G401 (cell line): Measurements from ENCODE around the gene BASP1. TPM values are rescaled to one million over a fixed set of nuclear protein-coding genes. Genes with fewer than 3 reads are reported as not detected.

Experiments used
- DNase-seq: peaks from one replicate; pipeline ENCODE4 v3.0.0-alpha.2; 2015; ENCODE audit warnings: low spot score
- in situ Hi-C: cut with HindIII; loops from 2 replicates; pipeline ENCODE4 v1.10.0; 2016; ENCODE audit warnings: low sequenced_read_pairs, mixed read lengths
- total RNA-seq: library from RNA; depleted of rRNA; stranded (reverse); fragments of >200 nt; shearing (Covaris generic); gene quantifications from 2 replicates; pipeline ENCODE4 v1.2.3, GENCODE V29; 2014

Gene BASP1
- total RNA-seq, 1 experiment from 2014 or later: not detected

DNA sequence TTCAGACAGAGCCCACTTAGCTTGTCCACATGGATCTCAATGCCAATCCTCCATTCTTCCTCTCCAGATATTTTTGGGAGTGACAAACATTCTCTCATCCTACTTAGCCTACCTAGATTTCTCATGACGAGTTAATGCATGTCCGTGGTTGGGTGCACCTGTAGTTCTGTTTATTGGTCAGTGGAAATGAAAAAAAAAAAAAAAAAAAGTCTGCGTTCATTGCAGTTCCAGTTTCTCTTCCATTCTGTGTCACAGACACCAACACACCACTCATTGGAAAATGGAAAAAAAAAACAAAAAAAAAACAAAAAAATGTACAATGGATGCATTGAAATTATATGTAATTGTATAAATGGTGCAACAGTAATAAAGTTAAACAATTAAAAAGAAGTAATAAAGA lies 59.0 kb downstream of the BASP1 start:
- in situ Hi-C loops: no loop called here
- no peak for DNase-seq

DNA sequence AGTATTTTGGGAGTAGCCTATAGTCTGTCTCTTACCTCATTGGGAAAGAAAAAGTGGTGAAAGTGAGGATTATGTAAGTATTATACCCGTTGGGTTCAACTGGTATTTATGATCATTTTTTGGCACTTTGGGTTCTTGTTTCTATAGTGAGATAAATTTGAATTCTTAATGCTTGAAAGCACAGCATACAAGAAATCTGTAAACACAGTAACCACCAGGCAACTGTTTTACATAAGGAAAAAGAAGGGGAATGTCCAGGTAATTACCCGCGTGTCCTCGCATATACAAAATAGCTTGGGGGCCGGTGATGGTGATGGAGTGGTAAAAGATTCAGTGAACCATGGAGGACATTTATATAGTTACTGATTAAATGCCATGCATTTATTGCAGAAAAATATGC lies 60.5 kb downstream of the BASP1 start:
- in situ Hi-C loops: no loop called here
- no peak for DNase-seq

DNA sequence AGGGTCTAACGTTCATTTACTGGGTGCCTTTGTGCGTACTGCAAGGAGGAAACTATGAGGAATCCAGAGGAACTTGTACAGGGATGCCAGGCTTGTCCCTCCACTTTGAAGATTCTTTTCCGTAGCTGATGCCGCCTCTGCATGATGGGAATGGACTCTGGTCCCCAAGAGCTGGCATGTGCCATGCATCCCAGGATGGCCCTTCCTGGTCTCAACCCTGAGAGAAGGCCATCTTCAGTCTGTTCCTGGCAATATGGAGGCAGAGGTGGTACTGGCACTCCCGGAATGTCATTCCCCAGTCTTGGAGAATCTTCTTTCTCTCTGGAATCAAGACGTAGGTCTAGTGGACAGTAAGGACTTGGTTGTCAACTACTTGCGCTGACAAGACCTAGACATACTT lies 61.5 kb downstream of the BASP1 start:
- in situ Hi-C loops: no loop called here
- DNase-seq: no peak

DNA sequence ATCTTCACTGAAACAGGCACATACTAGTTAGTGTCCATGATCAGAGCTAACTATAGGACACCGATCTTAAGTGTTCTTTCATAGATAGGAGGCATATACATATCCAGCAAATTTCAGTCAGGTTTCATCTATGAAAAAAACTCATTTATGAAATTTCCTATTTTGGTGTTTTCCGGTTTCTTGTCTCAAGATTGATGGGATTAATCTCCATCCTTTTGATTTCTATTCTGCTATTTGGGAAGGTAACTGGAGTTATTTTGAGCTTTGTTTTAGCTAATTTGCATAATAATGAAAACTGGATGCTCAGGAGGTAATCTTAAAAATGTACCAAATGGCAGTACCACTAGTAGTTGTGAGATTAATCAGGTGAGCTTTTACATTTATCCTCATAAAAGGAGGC lies 62.1 kb downstream of the BASP1 start:
- DNase-seq: no peak
- in situ Hi-C loops: no loop called here

DNA sequence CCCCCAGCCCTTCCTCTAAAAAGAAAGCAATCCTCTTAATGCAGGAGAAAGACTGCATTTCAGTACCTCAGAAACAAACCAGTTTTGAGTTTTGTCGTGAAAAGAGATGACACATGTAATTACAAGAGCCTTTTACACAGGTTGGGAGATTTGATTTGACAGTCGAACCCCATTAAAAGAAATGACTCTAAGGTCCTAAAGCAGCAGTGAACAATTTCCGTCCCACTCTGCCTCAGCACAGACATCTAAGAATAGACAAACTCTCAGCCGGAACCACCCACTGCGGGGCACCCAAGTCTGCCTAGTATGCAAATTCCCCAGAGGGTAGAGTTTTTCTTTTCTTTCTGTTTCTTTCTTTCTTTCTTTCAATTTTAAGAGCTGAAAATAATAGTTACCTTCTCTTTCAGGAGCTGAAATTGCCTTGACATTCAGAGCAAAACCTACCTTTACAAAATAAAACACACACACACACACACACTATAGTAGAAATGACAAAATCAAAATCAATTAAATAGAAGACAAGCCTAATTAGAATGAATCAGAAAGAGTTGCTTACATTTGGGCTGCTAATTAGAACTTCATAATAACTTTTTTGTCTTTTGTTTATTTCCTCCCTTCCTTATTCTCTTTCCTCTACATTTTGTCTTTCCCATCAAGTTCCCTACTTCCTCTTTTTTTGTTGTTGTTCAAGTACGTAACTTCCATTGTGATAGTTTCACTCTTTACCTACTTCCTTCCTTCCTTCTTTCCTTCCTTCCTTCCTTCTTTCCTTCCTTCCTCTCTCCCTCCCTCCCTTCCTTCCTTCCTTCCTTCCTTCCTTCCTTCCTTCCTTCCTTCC lies 65.1 kb downstream of the BASP1 start:
- in situ Hi-C loops: no loop called here
- DNase-seq: no peak

DNA sequence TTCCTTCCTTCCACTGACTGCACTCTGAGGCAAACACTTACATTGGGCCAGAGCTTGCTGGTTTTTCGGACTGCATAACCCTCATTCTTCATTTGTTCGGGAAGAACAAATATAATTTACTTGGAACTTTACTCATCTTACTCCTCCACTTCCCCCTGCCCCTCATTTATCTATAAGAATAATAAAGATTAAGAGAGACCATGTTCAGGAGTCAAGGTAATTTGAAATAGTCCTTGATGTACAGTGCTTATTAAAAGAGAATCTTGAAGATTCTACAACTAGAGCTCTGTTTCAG lies 65.6 kb downstream of the BASP1 start:
- no peak for DNase-seq
- in situ Hi-C loops: no loop called here

DNA sequence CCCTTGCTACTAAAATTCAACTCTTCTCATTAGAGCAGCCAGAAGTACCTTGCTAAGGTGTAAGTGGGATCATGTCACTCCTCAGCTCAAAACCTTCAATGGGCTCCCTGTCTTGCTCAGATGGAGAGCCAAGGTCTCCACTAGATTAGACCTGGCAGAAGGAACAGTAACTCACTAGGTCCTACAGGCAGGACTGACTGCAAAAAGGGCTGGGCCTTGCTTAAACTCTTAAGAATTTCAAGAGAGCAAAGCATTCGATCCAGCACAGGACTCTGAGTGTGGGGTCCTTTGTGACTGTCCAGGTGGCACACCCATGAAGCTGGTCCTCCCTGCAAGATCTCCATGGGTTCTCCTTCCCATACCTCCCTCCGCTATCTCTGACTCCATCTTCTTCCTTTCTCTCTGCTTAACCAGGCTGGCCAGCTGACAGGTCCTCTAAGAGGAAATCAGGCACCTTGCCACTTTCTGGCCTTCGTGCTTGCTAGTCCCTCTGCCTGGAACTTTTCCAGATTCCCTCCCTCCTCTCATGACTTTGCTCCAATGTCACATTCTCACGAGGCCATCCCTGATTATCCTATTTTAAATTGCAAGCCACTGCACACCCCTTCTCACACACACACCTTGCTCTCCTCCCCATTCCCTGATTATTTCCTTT lies 70.2 kb downstream of the BASP1 start:
- in situ Hi-C loops: no loop called here

DNA sequence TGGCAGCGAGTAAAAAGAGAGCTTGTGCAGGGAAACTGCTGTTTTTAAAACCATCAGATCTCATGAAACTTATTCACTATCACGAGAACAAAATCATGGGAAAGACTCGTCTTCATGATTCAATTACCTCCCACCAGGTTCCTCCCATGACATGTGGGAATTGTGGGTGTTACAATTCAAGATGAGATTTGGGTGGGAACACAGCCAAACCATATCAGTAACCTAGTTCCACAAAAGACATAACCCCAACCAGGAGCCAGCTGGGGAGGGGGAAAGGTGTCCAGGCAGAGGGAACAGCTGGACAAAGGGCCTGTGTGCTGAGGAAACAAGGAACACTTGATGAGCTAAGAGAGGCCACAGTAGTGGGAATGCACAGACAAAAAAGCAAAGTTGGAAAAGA lies 71.1 kb downstream of the BASP1 start:
- no peak for DNase-seq
- in situ Hi-C loops: no loop called here

More for the DNA sequence above, 70.2 kb downstream of the BASP1 start:
- DNase-seq: no peak

DNA sequence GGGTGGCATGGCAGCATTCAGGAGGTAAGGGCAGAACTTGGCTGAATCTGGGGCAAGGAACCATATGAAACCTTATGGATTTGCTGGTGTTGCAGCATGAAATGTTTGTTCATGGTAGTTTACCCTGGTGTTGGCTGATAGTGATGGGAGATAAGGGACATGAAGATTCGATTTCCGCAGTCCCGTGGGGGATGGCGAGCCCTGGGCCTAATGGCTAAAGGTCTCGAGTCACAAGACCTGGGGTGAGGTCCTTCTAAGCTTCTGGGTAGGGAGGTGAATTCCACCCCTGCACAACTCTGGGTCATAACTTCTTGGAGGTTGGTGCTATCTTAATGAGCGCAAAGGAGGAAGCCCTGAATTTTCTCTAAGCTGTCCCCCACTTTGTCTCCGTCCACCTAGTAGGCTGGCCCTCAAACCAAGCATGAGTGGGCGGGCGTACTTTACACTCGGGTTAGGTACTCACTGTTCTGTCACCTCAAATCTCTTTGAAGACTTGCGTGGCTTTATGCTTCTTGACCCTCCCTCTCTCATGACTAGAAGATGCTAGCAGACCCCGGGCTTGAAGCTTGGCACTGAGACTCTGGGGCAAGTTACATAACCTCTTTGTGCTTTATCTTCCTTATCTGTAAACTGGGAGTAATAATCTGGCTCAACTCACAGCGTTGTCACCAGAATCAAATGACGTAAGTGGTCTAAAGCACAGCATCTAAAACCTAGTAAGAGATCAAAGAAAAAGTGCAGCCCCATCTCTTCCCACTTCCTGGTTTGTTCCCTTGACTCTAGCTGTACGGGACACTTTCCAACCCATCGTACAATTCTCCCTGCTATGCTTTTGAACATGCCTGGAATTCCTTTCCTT lies 72.5 kb downstream of the BASP1 start:
- in situ Hi-C loops: no loop called here
- DNase-seq: no peak

DNA sequence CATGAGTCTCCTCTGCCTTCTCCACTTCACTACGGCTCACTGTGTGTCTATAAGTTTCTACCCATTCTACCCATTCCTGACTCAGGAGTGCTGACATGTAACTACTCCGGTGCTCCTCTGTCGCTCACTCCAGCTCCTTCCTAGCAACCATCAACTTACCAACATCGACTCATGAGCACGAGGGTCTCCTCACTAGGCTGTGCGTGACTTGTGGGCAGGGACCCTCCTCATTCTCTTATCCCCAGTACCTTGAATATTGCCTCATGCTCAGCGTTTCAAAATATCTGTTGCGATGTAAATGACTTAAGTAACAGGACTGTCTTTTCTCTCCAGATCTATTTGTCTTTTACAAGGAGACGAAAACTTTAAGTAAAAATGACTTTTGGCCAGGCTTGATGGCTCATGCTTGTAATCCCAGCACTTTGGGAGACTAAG lies 73.1 kb downstream of the BASP1 start:
- no peak for DNase-seq
- in situ Hi-C loops: no loop called here

DNA sequence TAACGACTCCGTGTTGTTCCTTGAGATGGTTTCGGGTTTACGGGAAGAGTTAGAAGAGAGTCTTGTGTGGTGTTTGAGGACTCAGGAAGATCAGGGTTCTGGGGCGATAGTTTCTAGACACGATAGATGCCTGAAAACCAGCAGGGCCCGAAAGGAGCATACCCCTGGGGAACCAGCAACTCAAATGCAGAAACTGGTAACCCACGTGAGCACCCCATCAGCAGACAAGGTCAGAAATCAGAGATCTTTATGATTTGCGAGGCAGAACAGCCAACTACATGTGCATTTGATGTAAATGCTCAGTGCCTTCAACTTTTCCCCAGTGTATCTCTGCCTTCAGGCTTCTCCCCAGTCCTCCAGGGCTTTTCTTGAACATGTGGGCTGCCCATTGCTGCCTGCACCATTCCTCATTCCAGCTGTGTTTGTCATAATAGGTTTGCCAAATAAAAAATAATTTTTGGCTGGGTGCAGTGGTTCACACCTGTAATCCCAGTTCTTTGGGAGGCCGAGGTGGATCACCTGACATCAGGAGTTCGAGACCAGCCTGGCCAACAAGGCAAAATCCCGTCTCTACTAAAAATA lies 75.1 kb downstream of the BASP1 start:
- in situ Hi-C loops: no loop called here
- DNase-seq: no peak

DNA sequence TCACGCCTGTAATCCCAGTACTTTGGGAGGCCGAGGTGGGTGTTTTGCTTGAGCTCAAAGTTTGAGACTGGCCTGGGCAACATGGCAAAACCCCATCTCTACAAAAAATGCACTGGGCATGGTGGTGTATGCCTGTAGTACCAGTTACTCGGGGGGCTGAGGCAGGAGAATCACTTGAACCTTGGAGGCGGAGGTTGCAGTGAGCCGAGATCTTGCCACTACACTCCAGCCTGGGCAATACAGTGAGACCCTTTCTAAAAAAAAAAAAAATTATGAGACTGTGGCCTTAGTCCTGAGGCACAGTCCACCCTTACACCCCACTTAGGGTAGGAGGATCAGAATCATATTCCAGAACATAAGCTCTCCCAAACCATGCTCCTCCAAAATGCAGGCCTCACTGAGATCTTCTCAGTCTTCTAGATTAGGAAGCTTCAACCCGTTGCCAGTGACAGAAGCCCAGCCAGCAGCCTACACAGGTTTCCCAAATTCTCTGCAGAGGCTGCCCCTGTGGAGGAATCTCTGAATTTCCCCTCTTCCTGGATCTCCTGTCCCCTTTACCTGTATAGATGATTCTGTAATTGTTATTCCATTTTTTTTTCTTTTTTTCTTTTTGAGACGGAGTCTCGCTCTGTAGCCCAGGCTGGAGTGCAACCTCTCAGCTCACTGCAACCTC lies 77.3 kb downstream of the BASP1 start:
- in situ Hi-C loops: no loop called here
- no peak for DNase-seq

DNA sequence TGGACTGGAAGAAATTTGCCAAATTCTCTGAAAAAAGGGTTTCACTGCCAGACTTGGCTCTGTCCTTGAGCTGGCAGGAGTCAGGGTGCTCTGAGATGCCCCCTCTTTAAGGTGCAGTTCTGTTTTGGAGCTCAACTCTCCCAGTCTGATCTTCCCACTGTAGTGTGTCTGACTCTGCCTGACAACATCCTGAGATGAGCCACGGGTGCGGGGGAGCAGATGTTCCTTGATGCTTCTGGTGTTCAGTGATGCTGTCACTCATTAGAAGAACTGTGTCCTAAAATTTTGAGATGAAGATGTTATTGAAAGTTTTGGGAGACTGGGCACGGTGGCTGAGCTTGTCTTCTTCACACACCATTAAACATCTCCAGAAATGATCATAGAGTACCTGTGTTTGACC lies 78.2 kb downstream of the BASP1 start:
- no peak for DNase-seq
- in situ Hi-C loops: no loop called here

DNA sequence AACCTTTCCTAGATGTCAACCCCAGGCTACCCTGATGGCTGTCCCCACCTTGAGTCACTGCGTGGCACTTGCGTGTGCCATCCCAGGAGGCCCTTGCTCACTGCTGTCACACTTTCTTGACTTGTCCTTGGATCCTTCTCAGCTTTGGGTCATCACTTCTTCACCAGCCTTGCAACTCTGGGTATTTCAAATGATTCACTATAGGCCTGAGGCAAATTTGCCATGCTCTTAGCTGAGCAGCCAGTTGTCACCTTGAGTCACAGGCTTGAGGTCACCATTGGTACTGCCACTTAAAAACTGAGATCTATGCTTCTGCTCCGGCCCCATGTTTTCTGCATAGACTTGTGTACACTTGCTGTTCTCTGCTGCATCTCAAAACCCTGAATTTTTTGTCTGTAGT lies 84.7 kb downstream of the BASP1 start:
- no peak for DNase-seq
- in situ Hi-C loops: no loop called here

DNA sequence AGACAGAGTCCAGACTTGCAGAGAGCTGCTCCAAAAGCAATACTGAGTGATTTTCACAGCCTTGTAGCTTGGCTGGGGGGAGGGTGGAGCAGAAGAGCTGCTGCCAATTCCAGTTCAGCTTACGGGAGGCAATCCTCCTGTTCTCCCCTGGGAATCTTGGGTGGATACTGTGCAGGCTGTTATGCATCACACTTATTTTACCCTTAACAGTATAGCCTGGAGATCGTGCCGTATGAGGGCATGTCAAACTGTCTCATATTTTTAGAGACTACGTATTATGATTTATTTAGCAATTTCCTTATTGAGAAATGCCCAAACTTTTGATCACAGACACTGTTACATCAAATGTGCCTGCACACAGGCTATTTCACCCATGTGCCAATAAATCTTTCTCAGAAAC lies 85.2 kb downstream of the BASP1 start:
- in situ Hi-C loops: no loop called here
- DNase-seq: no peak

DNA sequence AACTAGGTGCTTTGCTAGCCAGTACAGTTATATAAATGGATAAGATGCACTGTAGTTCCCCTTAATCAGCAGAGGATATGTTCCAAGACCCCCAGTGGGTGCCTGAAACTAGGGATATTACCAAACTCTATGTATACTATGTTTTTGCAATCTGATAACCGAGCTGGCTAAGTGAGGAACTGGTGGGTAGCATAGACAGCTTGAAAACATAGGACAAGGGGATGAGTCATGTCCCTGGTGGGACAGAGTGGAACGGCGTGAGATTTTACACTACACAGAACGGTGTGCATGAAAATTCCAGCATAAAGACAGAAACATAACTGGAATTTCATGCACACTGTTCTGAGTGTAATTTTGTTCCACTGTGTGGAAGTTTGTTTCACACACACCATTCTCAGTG lies 86.9 kb downstream of the BASP1 start:
- no peak for DNase-seq
- in situ Hi-C loops: no loop called here

DNA sequence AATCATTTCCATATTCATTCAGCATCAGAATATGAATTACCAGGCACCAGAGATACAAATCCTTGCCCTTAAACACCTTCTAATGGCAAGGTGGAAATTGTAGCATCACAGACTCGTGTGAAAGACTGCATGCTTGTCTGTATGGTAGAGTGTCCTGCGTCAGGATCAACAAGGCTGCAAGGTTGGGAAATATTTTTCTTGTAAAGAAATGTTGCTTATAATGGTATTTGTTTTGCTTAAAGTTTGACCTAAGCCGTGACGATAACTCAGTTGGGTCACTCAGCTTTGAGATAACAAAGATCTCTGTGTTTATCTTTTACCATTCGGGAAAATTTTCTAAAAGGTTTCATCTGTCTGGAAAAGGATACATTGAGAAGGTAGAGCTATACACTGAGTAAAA lies 87.6 kb downstream of the BASP1 start:
- DNase-seq: no peak
- in situ Hi-C loops: no loop called here

DNA sequence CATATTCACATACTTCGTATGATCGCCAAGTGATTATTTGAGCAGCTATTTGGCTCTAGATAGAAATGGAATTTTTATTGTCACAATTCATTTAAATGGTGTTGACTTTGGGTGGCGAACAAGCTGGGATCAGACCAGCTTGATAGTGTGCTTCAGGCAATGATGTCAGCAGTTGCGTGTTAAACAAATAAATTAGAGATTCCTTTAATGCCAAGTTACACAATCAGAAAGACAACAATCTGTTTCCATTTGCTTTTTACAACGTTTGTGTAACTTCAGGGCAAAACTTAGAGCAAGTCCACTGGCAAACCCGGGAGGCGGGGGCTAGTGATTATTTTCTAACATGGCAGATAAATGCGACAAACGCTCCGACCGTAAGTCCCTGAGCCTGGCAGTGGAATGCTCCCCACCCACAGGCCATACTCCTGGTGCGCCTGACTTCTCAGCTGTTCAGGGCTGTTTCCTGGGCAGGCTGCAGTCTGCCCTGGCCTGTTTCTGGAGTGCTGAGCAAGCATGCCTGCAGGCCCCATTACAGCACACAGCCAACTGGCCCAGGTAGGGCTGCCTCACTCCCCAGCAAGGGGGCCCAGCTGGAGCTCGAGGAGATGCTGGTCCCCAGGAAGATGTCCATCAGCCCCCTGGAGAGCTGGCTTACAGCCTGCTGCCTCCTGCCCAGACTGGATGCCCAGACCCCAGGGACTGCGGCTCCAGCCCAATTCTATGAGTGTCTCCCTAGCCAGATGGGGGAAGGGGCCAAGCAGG lies 88.7 kb downstream of the BASP1 start:
- DNase-seq: no peak
- in situ Hi-C loops: no loop called here

DNA sequence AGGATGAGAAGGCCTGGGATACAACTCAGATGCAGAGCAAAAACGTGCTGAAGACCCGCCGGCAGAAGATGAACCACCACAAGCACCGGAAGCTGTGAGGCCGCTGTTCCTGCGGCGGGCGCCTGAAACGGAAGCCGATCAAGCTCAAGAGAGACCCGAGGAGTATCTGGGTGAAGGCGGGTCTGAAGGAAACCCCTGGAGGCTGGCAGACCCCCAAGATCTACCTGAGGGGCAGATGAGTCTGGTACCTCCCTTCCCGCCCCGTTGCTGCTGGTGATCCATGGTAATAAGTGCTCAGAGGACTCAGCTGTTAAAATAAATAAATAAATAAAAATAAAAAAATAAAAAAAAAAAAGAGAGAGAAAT lies 89.3 kb downstream of the BASP1 start:
- in situ Hi-C loops: no loop called here
- no peak for DNase-seq
